DOHH2 (cell line): ENCODE results near the gene TMEM80.
"Not testable (repeated sequence)": the region's sequence is repeated elsewhere in the genome, so short reads cannot be mapped to it uniquely, and the experiment has no call there.

ENCODE experiments used
- H3F3A ChIP-seq: fragments of 200-600 bp; sonication (generic), shearing (Covaris generic); 2 replicates; pipeline ENCODE4 v1.6.0; 2016; ENCODE audit warnings: antibody characterized with exemption, mild to moderate bottlenecking; ENCODE audit not compliant: control insufficient read depth, insufficient read depth
- H3K27ac ChIP-seq: fragments of 200-600 bp; sonication (generic); 2 replicates; pipeline ENCODE4 v1.5.1; 2014; ENCODE audit warnings: low read depth, mild to moderate bottlenecking, low read length, moderate library complexity
- H3K27me3 ChIP-seq: fragments of 200-600 bp; sonication (generic); 2 replicates; pipeline ENCODE4 v1.6.1; 2014; ENCODE audit warnings: mild to moderate bottlenecking, low read length, mixed read lengths; ENCODE audit not compliant: control insufficient read depth
- H3K36me3 ChIP-seq: fragments of 200-600 bp; sonication (generic); 2 replicates; pipeline ENCODE4 v1.6.1; 2014; ENCODE audit warnings: mild to moderate bottlenecking, low read length, moderate library complexity, mixed read lengths; ENCODE audit not compliant: control insufficient read depth
- H3K4me1 ChIP-seq: fragments of 200-600 bp; sonication (generic); 2 replicates; pipeline ENCODE4 v1.6.1; 2014; ENCODE audit warnings: mild to moderate bottlenecking, low read length, mixed read lengths; ENCODE audit not compliant: control insufficient read depth
- H3K4me2 ChIP-seq: fragments of 200-600 bp; sonication (generic); 2 replicates; pipeline ENCODE4 v1.6.0; 2014; ENCODE audit warnings: mild to moderate bottlenecking, low read length, moderate library complexity
- H3K4me3 ChIP-seq: fragments of 200-600 bp; sonication (generic); 2 replicates; pipeline ENCODE4 v1.5.1; 2014; ENCODE audit warnings: mild to moderate bottlenecking, low read length, mixed read lengths
- H3K79me2 ChIP-seq: fragments of 200-600 bp; sonication (generic); 2 replicates; pipeline ENCODE4 v1.6.1; 2014; ENCODE audit warnings: mild to moderate bottlenecking, low read length, mixed read lengths; ENCODE audit not compliant: control insufficient read depth
- H3K9me2 ChIP-seq: fragments of 200-600 bp; sonication (generic); replicated peaks from 2 replicates; pipeline ENCODE4 v1.6.1; 2014; ENCODE audit warnings: mild to moderate bottlenecking, low read length, mixed read lengths; ENCODE audit not compliant: control insufficient read depth
- H3K9me3 ChIP-seq: fragments of 200-600 bp; sonication (generic); 2 replicates; pipeline ENCODE4 v1.6.1; 2014; ENCODE audit warnings: antibody characterized with exemption, low read length, mixed read lengths; ENCODE audit not compliant: control insufficient read depth, insufficient read depth
- H4K20me1 ChIP-seq: fragments of 200-600 bp; sonication (generic); 2 replicates; pipeline ENCODE4 v1.6.0; 2014; ENCODE audit warnings: low read depth, mild to moderate bottlenecking, antibody characterized with exemption, low read length, moderate library complexity; ENCODE audit not compliant: control insufficient read depth, insufficient read depth
- EZH2phosphoT487 ChIP-seq: fragments of 200-600 bp; sonication (generic); IDR thresholded peaks from 2 replicates; pipeline ENCODE4 v1.6.1; 2017; ENCODE audit warnings: borderline replicate concordance, mild to moderate bottlenecking, antibody characterized with exemption, low read length, moderate library complexity, mixed read lengths
- TF ChIP-seq, protein P1 (sequence below): fragments of 200-600 bp; sonication (generic); IDR thresholded peaks from one replicate; pipeline ENCODE4 v1.5.1; 2014; ENCODE audit warnings: antibody characterized with exemption, mild to moderate bottlenecking, low read depth, low read length; ENCODE audit not compliant: poor library complexity, severe bottlenecking

TMEM80 gene

DNA sequence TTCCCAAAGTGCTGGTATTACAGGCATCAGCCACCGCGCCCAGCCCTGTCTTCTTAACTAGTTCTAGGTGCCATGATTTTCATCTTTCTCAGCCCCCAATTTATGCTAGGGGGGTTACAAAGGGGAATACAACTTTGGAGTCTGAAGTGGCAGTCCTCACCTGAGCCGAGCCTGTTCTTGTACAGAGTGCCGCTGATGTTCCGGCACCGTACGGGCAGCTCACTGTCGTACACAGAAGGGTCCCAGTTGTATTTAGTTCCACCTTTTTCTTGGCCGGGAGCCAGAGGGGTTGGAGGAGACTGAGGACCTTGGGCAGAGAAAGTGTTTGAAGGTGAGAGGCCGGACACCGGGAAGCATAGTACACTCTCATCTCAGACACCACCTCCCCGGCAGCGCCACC is 7.9 kb upstream of the TMEM80 start:
- Histone ChIP-seq H3K9me3 (no peaks in the 10 kb centered on the region), H3K4me2 (no peak overlapping the region), H3F3A (no peaks in the 10 kb centered on the region), H3K79me2 (peaks cover 26% of the 10 kb centered on the region), H3K27ac (no peak overlapping the region), H3K9me2 (no peaks in the 10 kb centered on the region), H3K4me3 (no peak overlapping the region), H3K36me3 (peaks cover 20% of the 10 kb centered on the region), H4K20me1 (no peaks in the 10 kb centered on the region), H3K27me3 (no peaks in the 10 kb centered on the region), H3K4me1 (no peaks in the 10 kb centered on the region; the same call in 1 of the 2 replicates)
- TF ChIP-seq, protein P1, sequence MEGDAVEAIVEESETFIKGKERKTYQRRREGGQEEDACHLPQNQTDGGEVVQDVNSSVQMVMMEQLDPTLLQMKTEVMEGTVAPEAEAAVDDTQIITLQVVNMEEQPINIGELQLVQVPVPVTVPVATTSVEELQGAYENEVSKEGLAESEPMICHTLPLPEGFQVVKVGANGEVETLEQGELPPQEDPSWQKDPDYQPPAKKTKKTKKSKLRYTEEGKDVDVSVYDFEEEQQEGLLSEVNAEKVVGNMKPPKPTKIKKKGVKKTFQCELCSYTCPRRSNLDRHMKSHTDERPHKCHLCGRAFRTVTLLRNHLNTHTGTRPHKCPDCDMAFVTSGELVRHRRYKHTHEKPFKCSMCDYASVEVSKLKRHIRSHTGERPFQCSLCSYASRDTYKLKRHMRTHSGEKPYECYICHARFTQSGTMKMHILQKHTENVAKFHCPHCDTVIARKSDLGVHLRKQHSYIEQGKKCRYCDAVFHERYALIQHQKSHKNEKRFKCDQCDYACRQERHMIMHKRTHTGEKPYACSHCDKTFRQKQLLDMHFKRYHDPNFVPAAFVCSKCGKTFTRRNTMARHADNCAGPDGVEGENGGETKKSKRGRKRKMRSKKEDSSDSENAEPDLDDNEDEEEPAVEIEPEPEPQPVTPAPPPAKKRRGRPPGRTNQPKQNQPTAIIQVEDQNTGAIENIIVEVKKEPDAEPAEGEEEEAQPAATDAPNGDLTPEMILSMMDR: no peak
- no peak for TF ChIP-seq EZH2phosphoT487

- H3K9me2 ChIP-seq: no peaks in the 10 kb centered on the region
- H3K27ac ChIP-seq: no peak overlapping the region
- H3K4me3 ChIP-seq: no peak overlapping the region
- no peaks in the 10 kb centered on the region for H3F3A ChIP-seq
- H4K20me1 ChIP-seq: no peaks in the 10 kb centered on the region
- H3K36me3 ChIP-seq: peaks cover 20% of the 10 kb centered on the region
- H3K9me3 ChIP-seq: no peaks in the 10 kb centered on the region
- no peak for TF ChIP-seq EZH2phosphoT487
- TF ChIP-seq, protein P1: no peak
- peaks cover 9% of the 10 kb centered on the region for H3K4me1 ChIP-seq
- peaks cover 36% of the 10 kb centered on the region for H3K79me2 ChIP-seq
- H3K4me2 ChIP-seq: no peak overlapping the region
- H3K27me3 ChIP-seq: no peaks in the 10 kb centered on the region
These were observed 6.9 kb upstream of the TMEM80 start for GRCh38 chr11:688681-689080.

DNA sequence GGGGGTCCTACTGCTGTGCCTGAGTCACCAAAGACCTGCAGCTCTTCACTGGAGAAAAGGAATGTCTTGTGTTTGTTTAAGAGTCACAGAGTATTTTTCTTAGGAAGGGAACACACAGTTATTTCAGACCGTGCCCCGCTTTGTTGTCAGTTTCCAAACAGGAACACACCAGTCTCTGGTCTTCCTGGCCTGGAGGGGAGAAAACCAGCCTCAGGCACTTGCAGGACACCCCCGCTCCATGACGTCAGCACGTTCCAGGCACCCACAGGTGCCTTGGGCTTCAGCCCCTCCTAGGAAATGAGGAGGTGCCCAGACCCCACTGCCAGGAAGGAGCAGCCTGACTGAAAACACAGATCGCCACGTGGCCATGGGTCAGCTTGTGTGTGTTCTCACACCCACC is 6.0 kb upstream of the TMEM80 start:
- no peaks in the 10 kb centered on the region for H3K27me3 ChIP-seq
- H4K20me1 ChIP-seq: no peaks in the 10 kb centered on the region
- no peak overlapping the region for H3K27ac ChIP-seq
- H3F3A ChIP-seq: no peaks in the 10 kb centered on the region
- H3K79me2 ChIP-seq: peaks cover 44% of the 10 kb centered on the region
- peaks cover 17% of the 10 kb centered on the region for H3K36me3 ChIP-seq
- H3K9me2 ChIP-seq: no peaks in the 10 kb centered on the region
- H3K9me3 ChIP-seq: no peaks in the 10 kb centered on the region
- peaks cover 15% of the 10 kb centered on the region for H3K4me1 ChIP-seq
- TF ChIP-seq, protein P1: no peak
- TF ChIP-seq EZH2phosphoT487: no peak
- H3K4me2 ChIP-seq: no peak overlapping the region
- H3K4me3 ChIP-seq: no peak overlapping the region

GRCh38 chr11:690244-690643 is 5.4 kb upstream of the TMEM80 start:
- Histone ChIP-seq H3K79me2 (peaks cover 44% of the 10 kb centered on the region), H3K4me1 (peaks cover 15% of the 10 kb centered on the region), H3K36me3 (peaks cover 16% of the 10 kb centered on the region)
- not testable (repeated sequence) for H3F3A ChIP-seq, H3K27me3 ChIP-seq, H3K4me2 ChIP-seq, H3K9me3 ChIP-seq, H3K4me3 ChIP-seq, H4K20me1 ChIP-seq, H3K27ac ChIP-seq, H3K9me2 ChIP-seq
